ENCODE measurements around the gene GRAMD2A.

The GRAMD2A gene

GRCh38 chr15:72162569-72162968 lies 35.0 kb downstream of the GRAMD2A start:
- Histone ChIP-seq H3K27ac (no peak overlapping the region), H3K36me3 (replicated peaks) (no peaks in the 10 kb centered on the region), H3K4me3 (ENCODE audit: low read depth, low read length) (no peak overlapping the region), H3K27me3 (replicated peaks) (no peaks in the 10 kb centered on the region)
- in situ Hi-C loops (cut with HindIII; ENCODE audit: low pct_ligation_motif_present, low sequenced_read_pairs) = no loop called here
- DNase-seq = no peak
- TF ChIP-seq CTCF (IDR thresholded peaks at IDR 0.05; ENCODE audit: low read depth, low read length, missing control alignments) = no peak

GRCh38 chr15:72161361-72162132 lies 36.0 kb downstream of the GRAMD2A start:
- in situ Hi-C loops (cut with HindIII; ENCODE audit: low pct_ligation_motif_present, low sequenced_read_pairs) = no loop called here
- TF ChIP-seq CTCF (IDR thresholded peaks at IDR 0.05; ENCODE audit: low read depth, low read length, missing control alignments) = no peak
- no peak overlapping the region for H3K27ac ChIP-seq

GRCh38 chr15:72160696-72161245 lies 36.8 kb downstream of the GRAMD2A start:
- H3K36me3 ChIP-seq (replicated peaks) = no peaks in the 10 kb centered on the region
- in situ Hi-C loops (cut with HindIII; ENCODE audit: low pct_ligation_motif_present, low sequenced_read_pairs) = no loop called here
- no peak overlapping the region for H3K4me3 ChIP-seq (ENCODE audit: low read depth, low read length)
- no peak overlapping the region for H3K27ac ChIP-seq
- no peak for DNase-seq
- no peaks in the 10 kb centered on the region for H3K27me3 ChIP-seq (replicated peaks)
- no peak for TF ChIP-seq CTCF (IDR thresholded peaks at IDR 0.05; ENCODE audit: low read depth, low read length, missing control alignments)

More at GRCh38 chr15:72161361-72162132, 36.0 kb downstream of the GRAMD2A start:
- DNase-seq = no peak
- H3K27me3 ChIP-seq (replicated peaks) = no peaks in the 10 kb centered on the region
- no peak overlapping the region for H3K4me3 ChIP-seq (ENCODE audit: low read depth, low read length)
- H3K36me3 ChIP-seq (replicated peaks) = no peaks in the 10 kb centered on the region

- no peak for TF ChIP-seq CTCF (IDR thresholded peaks at IDR 0.05; ENCODE audit: low read depth, low read length, missing control alignments)
- in situ Hi-C loops (cut with HindIII; ENCODE audit: low pct_ligation_motif_present, low sequenced_read_pairs) = no loop called here
- H3K4me3 ChIP-seq (ENCODE audit: low read depth, low read length) = no peak overlapping the region
- no peaks in the 10 kb centered on the region for H3K36me3 ChIP-seq (replicated peaks)
- DNase-seq = no peak
- H3K27ac ChIP-seq = no peak overlapping the region
- H3K27me3 ChIP-seq (replicated peaks) = no peaks in the 10 kb centered on the region
These were observed 40.7 kb downstream of the GRAMD2A start for GRCh38 chr15:72156928-72157327.

GRCh38 chr15:72155635-72156616 lies 41.7 kb downstream of the GRAMD2A start:
- Histone ChIP-seq H3K27ac (no peak overlapping the region), H3K4me3 (ENCODE audit: low read depth, low read length) (peak overlapping the region; percentile 57), H3K36me3 (replicated peaks) (no peaks in the 10 kb centered on the region), H3K27me3 (replicated peaks) (no peaks in the 10 kb centered on the region)
- TF ChIP-seq CTCF (IDR thresholded peaks at IDR 0.05; ENCODE audit: low read depth, low read length, missing control alignments) = peak; percentile 91
- peak; percentile 75 for DNase-seq
- in situ Hi-C loops (cut with HindIII; ENCODE audit: low pct_ligation_motif_present, low sequenced_read_pairs) = no loop called here
